A549 (cell line): ENCODE measurements around the gene DRD2. TPM values are rescaled to one million over a fixed set of nuclear protein-coding genes. Genes with fewer than 3 reads are reported as not detected.

Experiments used
- ATAC-seq, 2 experiments: fragments of 200-7000 bp in 1 of 2; fragments of >200 bp in 1 of 2; cut with Nextera tagmentation in 1 of 2; cut with Tn5 transposase in 1 of 2; 3 replicates each; pipeline versions ENCODE4 v1.8.0 to v1.9.1; 2018 to 2020; ENCODE audit warnings: mild to moderate bottlenecking in 1 of 2, moderate library complexity in 1 of 2
- CTCF ChIA-PET: fragments of 300-600 bp; sonication (Branson Sonifier 250); formaldehyde crosslinking; extraction: SDS; loops from one replicate; lab custom pipeline; 2021; ENCODE audit warnings: antibody characterized with exemption, inconsistent platforms; lab: Yijun Ruan, JAX
- POLR2A ChIA-PET: fragments of 350-600 bp; formaldehyde crosslinking; extraction: SDS; loops from one replicate; lab custom pipeline; 2021; ENCODE audit warnings: antibody characterized with exemption, inconsistent platforms; lab: Yijun Ruan, JAX
- DNase-seq, 2 experiments: peaks; one replicate each; pipeline versions ENCODE4 v3.0.0 to v3.0.0-alpha.2; 2011 to 2016; ENCODE audit warnings: low read depth in 1 of 2, low spot score in 1 of 2
- FAIRE-seq: peaks from 2 replicates; lab custom pipeline; 2011; peaks lifted over from hg19 to GRCh38; lab: Jason Lieb, UNC
- H3K27ac ChIP-seq, 2 experiments: fragments of >200 bp; sonication (Bioruptor Twin); formaldehyde crosslinking; 3 replicates each; pipeline ENCODE4 v1.5.1; 2016 to 2017
- H3K4me1 ChIP-seq: fragments of >200 bp; sonication (Bioruptor Twin); formaldehyde crosslinking; 3 replicates; pipeline ENCODE4 v1.6.1; 2016
- H3K4me2 ChIP-seq: fragments of >200 bp; sonication (Bioruptor Twin); formaldehyde crosslinking; 3 replicates; pipeline ENCODE4 v1.6.1; 2016
- H3K4me3 ChIP-seq: fragments of >200 bp; sonication (Bioruptor Twin); formaldehyde crosslinking; 3 replicates; pipeline ENCODE4 v1.5.1; 2016
- H3K9me3 ChIP-seq: fragments of >200 bp; sonication (Bioruptor Twin); formaldehyde crosslinking; 3 replicates; pipeline ENCODE4 v1.6.1; 2016
- ATOH8 ChIP-seq: fragments of 250-450 bp; sonication (Bioruptor Pico); IDR thresholded peaks from 2 replicates; pipeline ENCODE4 v1.5.0; 2020; ENCODE audit warnings: low read depth, mild to moderate bottlenecking, moderate library complexity
- CBX8 ChIP-seq: fragments of 200-600 bp; sonication (generic); IDR thresholded peaks from 2 replicates; pipeline ENCODE4 v1.6.1; 2016
- CHD2 ChIP-seq: fragments of 150-350 bp; IDR thresholded peaks from 2 replicates; pipeline ENCODE4 v1.6.1; 2014; ENCODE audit warnings: low read length; ENCODE audit not compliant: partially characterized antibody
- CHD4 ChIP-seq: fragments of 200-600 bp; sonication (generic); IDR thresholded peaks from 2 replicates; pipeline ENCODE4 v1.6.1; 2016; ENCODE audit warnings: antibody characterized with exemption, mild to moderate bottlenecking, borderline replicate concordance
- EHF ChIP-seq: fragments of 250-450 bp; sonication (Bioruptor Pico); IDR thresholded peaks from 2 replicates; pipeline ENCODE4 v1.5.0; 2020; ENCODE audit warnings: mild to moderate bottlenecking
- EHMT2 ChIP-seq: fragments of 200-600 bp; sonication (generic); IDR thresholded peaks from 2 replicates; pipeline ENCODE4 v1.6.1; 2016; ENCODE audit warnings: antibody characterized with exemption, low read depth, mild to moderate bottlenecking, moderate library complexity
- EP300 ChIP-seq, 2 experiments: fragments of >200 bp; sonication (Bioruptor Twin); formaldehyde crosslinking; IDR thresholded peaks; 2 replicates in 1 of 2; 3 replicates in 1 of 2; pipeline ENCODE4 v1.6.1; 2016 to 2017
- FOSB ChIP-seq: fragments of 250-450 bp; sonication (Bioruptor Pico); IDR thresholded peaks from 2 replicates; pipeline ENCODE4 v1.5.0; 2020; ENCODE audit warnings: mild to moderate bottlenecking, moderate library complexity
- HOXB13 ChIP-seq: fragments of 250-450 bp; sonication (Bioruptor Pico); IDR thresholded peaks from 2 replicates; pipeline ENCODE4 v1.5.0; 2020; ENCODE audit warnings: low read depth, mild to moderate bottlenecking, moderate library complexity
- HOXB5 ChIP-seq: fragments of 250-450 bp; sonication (Bioruptor Pico); IDR thresholded peaks from 2 replicates; pipeline ENCODE4 v1.5.0; 2020; ENCODE audit warnings: mild to moderate bottlenecking, moderate library complexity
- JUNB ChIP-seq: fragments of >200 bp; sonication (Bioruptor Twin); formaldehyde crosslinking; IDR thresholded peaks from 2 replicates; pipeline ENCODE4 v1.6.1; 2016
- KDM5A ChIP-seq: fragments of 200-600 bp; sonication (generic); IDR thresholded peaks from 2 replicates; pipeline ENCODE4 v1.6.1; 2016; ENCODE audit warnings: antibody characterized with exemption, mild to moderate bottlenecking
- MAFK ChIP-seq: fragments of 450-650 bp; IDR thresholded peaks from 2 replicates; pipeline ENCODE4 v1.6.1; 2014; ENCODE audit not compliant: partially characterized antibody
- MAX ChIP-seq: IDR thresholded peaks from 2 replicates; pipeline ENCODE4 v1.6.1; 2012
- MAZ ChIP-seq: fragments of 150-350 bp; IDR thresholded peaks from 2 replicates; pipeline ENCODE4 v1.6.1; 2014; ENCODE audit warnings: antibody characterized with exemption, low read depth, low read length, borderline replicate concordance
- NFE2L2 ChIP-seq: fragments of 150-350 bp; conservative IDR thresholded peaks from 2 replicates; pipeline ENCODE4 v1.6.1; 2014; ENCODE audit warnings: low read length
- PHF8 ChIP-seq: fragments of 200-600 bp; sonication (generic); IDR thresholded peaks from 2 replicates; pipeline ENCODE4 v1.6.1; 2016; ENCODE audit warnings: low read depth, mild to moderate bottlenecking, antibody characterized with exemption, moderate library complexity, borderline replicate concordance
- RCOR1 ChIP-seq: fragments of 150-350 bp; IDR thresholded peaks from 2 replicates; pipeline ENCODE4 v1.6.1; 2014; ENCODE audit warnings: antibody characterized with exemption, low read length, low read depth
- REST ChIP-seq: fragments of 200-600 bp; sonication (generic); IDR thresholded peaks from 2 replicates; pipeline ENCODE4 v1.6.1; 2016; ENCODE audit warnings: antibody characterized with exemption, mild to moderate bottlenecking, moderate library complexity
- RFX5 ChIP-seq: fragments of 450-650 bp; IDR thresholded peaks from 2 replicates; pipeline ENCODE4 v1.7.1; 2014; ENCODE audit warnings: antibody characterized with exemption, mild to moderate bottlenecking, moderate library complexity
- RNF2 ChIP-seq: fragments of 200-600 bp; sonication (generic); IDR thresholded peaks from 2 replicates; pipeline ENCODE4 v1.6.1; 2016; ENCODE audit warnings: low read depth, mild to moderate bottlenecking, antibody characterized with exemption, moderate library complexity, borderline replicate concordance
- ZSCAN20 ChIP-seq: fragments of 250-450 bp; sonication (Bioruptor Pico); IDR thresholded peaks from 2 replicates; pipeline ENCODE4 v1.8.0; 2022; ENCODE audit warnings: mild to moderate bottlenecking, moderate library complexity
- WGBS: methylation state at CpG from one replicate; pipeline ENCODE4 v1.1.6; 2017; ENCODE audit errors: missing lambda C conversion rate; 5-methylcytosine and 5-hydroxymethylcytosine counted together
- polyA plus RNA-seq, 4 experiments: library from polyadenylated mRNA; depleted of rRNA in 3 of 4; stranded (reverse); fragments of >200 nt; fragmentation: RNase III in 1 of 4; extraction: RNeasy Plus Mini Kit Qiagen cat#74134 plus additional on column Dnase treatment in 1 of 4; gene quantifications; 2 replicates in 3 of 4; 3 replicates in 1 of 4; pipeline ENCODE4 v1.2.3, GENCODE V29; 2011 to 2017

Gene DRD2
- polyA plus RNA-seq, 2 of the 4 experiments (the other 2 are of a cell fraction) = not detected

GRCh38 chr11:113436672-113437252 lies 38.4 kb downstream of the DRD2 start:
- ATAC-seq (no peak), DNase-seq (no peak), FAIRE-seq (no peak)
- ChIA-PET CTCF (no interaction called here), POLR2A (no interaction called here)
- no peak overlapping the region for H3K4me3 ChIP-seq
- no peaks in the 10 kb centered on the region for H3K4me1 ChIP-seq
- no peak overlapping the region for H3K27ac ChIP-seq
- no peak for TF ChIP-seq NFE2L2
- no peak for TF ChIP-seq HOXB5
- TF ChIP-seq MAX = no peak
- no peak for TF ChIP-seq KDM5A
- TF ChIP-seq CHD4 = no peak
- TF ChIP-seq CHD2 = no peak
- no peak for TF ChIP-seq ATOH8
- TF ChIP-seq RCOR1 = no peak
- no peak for TF ChIP-seq PHF8
- no peak for TF ChIP-seq JUNB
- no peak for TF ChIP-seq FOSB
- no peak for TF ChIP-seq EHF
- TF ChIP-seq REST = no peak
- no peak for TF ChIP-seq MAZ
- no peak for TF ChIP-seq CBX8
- no peak for TF ChIP-seq RNF2
- no peak for TF ChIP-seq EP300 (IDR thresholded peaks at IDR 0.05)
- TF ChIP-seq EHMT2 = no peak
- no peak for TF ChIP-seq ZSCAN20 (CRISPR knock-in tag)
- TF ChIP-seq HOXB13 (CRISPR knock-in tag) = no peak
- H3K9me3 ChIP-seq = no peaks in the 10 kb centered on the region
- no peak overlapping the region for H3K4me2 ChIP-seq
- 25% methylated on average over 5 of the region's 6 CpGs for WGBS

- TF ChIP-seq RFX5 (no peak), FOSB (no peak), MAFK (no peak)
- FAIRE-seq = no peak
- DNase-seq = no peak
- Histone ChIP-seq H3K27ac (no peak overlapping the region), H3K4me2 (no peak overlapping the region), H3K9me3 (no peaks in the 10 kb centered on the region), H3K4me1 (no peaks in the 10 kb centered on the region), H3K4me3 (no peak overlapping the region)
- no peak for ATAC-seq
- CTCF ChIA-PET = interaction anchor here (0.6 kb wide), 1 partner anchor 20 kb away, joined by 3 read pairs; no protein-coding TSS in a partner anchor
- 56% methylated on average over 8 of the region's 8 CpGs for WGBS
- POLR2A ChIA-PET = no interaction called here
Measured at GRCh38 chr11:113435190-113435968, 39.8 kb downstream of the DRD2 start.
